ENCODE data around the gene VPS45. TPM values are rescaled to one million over a fixed set of nuclear protein-coding genes. Genes with fewer than 3 reads are reported as not detected.

Gene VPS45
- total and polyA plus RNA-seq, 2 of the 8 experiments (the other 6 are each of a cell fraction or from before 2014, with no cell fraction given): 19.1 to 27.6 TPM

- TF ChIP-seq PHF8 (conservative IDR thresholded peaks at IDR 0.05; ENCODE audit: low read depth, low read length): no peak
- TF ChIP-seq GTF2F1 (IDR thresholded peaks at IDR 0.05; ENCODE audit: borderline replicate concordance, low read depth, low read length): no peak
- TF ChIP-seq BCL11A (IDR thresholded peaks at IDR 0.05; ENCODE audit: low read depth in 2 of 2, low read length in 2 of 2): no peak
- TF ChIP-seq EP300 (IDR thresholded peaks at IDR 0.05; ENCODE audit: borderline replicate concordance in 1 of 2, low read depth in 2 of 2, low read length in 2 of 2): no peak
- TF ChIP-seq CHD2 (IDR thresholded peaks at IDR 0.05; ENCODE audit: low read length): no peak
- no peak for TF ChIP-seq POLR2AphosphoS5 (IDR thresholded peaks at IDR 0.05; ENCODE audit: low read depth, low read length)
- TF ChIP-seq TEAD4 (IDR thresholded peaks at IDR 0.05; ENCODE audit: low read depth, low read length): no peak
These were observed 1.2 kb upstream of the VPS45 start (continued) for GRCh38 chr1:150066328-150066727.

Data from H1 (cell line).